Measurements from ENCODE around the gene HSPE1. TPM values are rescaled to one million over a fixed set of nuclear protein-coding genes. Genes with fewer than 3 reads are reported as not detected.

HSPE1 gene
- total and polyA plus RNA-seq, 2 of the 8 experiments (the other 6 are each of a cell fraction or from before 2014, with no cell fraction given) = 206 to 377 TPM

DNA sequence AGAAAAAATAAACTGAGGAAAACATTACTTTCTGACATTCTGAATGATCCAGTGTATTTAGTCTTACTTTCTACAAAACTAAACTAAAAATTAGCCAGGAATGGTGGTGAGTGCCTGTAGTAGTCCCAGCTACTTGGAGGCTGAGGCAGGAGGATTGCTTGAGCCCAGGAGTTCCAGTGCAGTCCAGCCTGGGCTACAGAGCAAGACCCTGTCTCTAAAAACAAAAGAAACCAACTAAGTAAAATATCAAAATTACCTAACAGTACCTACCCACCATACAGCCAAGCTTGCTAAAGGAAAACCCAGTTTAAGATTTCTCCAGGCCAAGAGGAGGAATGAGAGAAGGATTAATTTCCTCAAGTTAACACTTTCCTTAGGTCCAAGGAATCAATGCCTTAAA lies 3.5 kb upstream of the HSPE1 start:
- H2AFZ ChIP-seq (ENCODE audit: low read length) = no peak overlapping the region
- peaks cover 4% of the 10 kb centered on the region; the same call in 1 of the 2 replicates for H3K23me2 ChIP-seq (ENCODE audit: low read depth, low read length)
- H3K56ac ChIP-seq (replicated peaks; ENCODE audit: insufficient read length, low read depth, low read length) = no peak overlapping the region
- H3K23ac ChIP-seq (ENCODE audit: insufficient read length) = no peak overlapping the region
- no peak overlapping the region for H4K91ac ChIP-seq (replicated peaks; ENCODE audit: insufficient read length, low read length)
- H3K14ac ChIP-seq (ENCODE audit: insufficient read length) = no peak overlapping the region
- peak overlapping the region; percentile 61 to 66 for H3K4me2 ChIP-seq (ENCODE audit: insufficient read depth in 1 of 2, low read depth in 2 of 2, low read length in 2 of 2)
- no peak overlapping the region for H3K18ac ChIP-seq (ENCODE audit: extremely low read depth, low read length)
- ChIA-PET CTCF (ENCODE audit: partially characterized antibody) (interaction anchor here (0.6 to 0.9 kb wide), 2 partner anchors 47 to 283 kb away, joined by 3 to 4 read pairs; no protein-coding TSS in a partner anchor), POLR2A (ENCODE audit: partially characterized antibody) (interaction anchor here (0.7 to 15.2 kb wide), 12 partner anchors 8 to 132 kb away, joined by 3 to 270 read pairs (median 4); no protein-coding TSS in a partner anchor)
- no peak overlapping the region for H2BK15ac ChIP-seq (ENCODE audit: low read length)
- no peak overlapping the region for H4K5ac ChIP-seq (ENCODE audit: insufficient read length, low read depth, low read length)
- no peaks in the 10 kb centered on the region for H3K27me3 ChIP-seq (replicated peaks in 1 of 4; ENCODE audit: control insufficient read depth in 3 of 4, extremely low read depth in 1 of 4, insufficient read depth in 3 of 4, low read length in 3 of 4)
- no peak overlapping the region for H3K4ac ChIP-seq (replicated peaks; ENCODE audit: insufficient read length, low read depth, low read length)
- DNase-seq (ENCODE audit: low read depth in 1 of 2, low spot score in 2 of 2) (no peak), FAIRE-seq (no peak)
- H3K79me1 ChIP-seq (ENCODE audit: low read depth, low read length) = peaks cover 2% of the 10 kb centered on the region; the same call in 1 of the 2 replicates
- peaks cover 11 to 17% of the 10 kb centered on the region in 2 experiments for H4K20me1 ChIP-seq (replicated peaks in 1 of 2; ENCODE audit: control insufficient read depth in 1 of 2, insufficient read depth in 2 of 2, low read length in 2 of 2)
- H2BK12ac ChIP-seq (ENCODE audit: low read depth, low read length) = no peak overlapping the region
- peaks cover 26 to 76% (median 60%) of the 10 kb centered on the region in 4 experiments for H3K36me3 ChIP-seq (ENCODE audit: control insufficient read depth in 2 of 4, insufficient read depth in 4 of 4, low read length in 3 of 4)
- no peak overlapping the region for H2BK5ac ChIP-seq (ENCODE audit: low read depth, low read length)
- peak overlapping the region in 3 of 4 experiments; percentile 17 to 86 (median 26); a peak in 5 of 8 replicates for H3K4me3 ChIP-seq (ENCODE audit: extremely low read depth in 1 of 4, insufficient read depth in 2 of 4, low read depth in 3 of 4, low read length in 4 of 4)
- H2BK20ac ChIP-seq (ENCODE audit: low read length) = no peak overlapping the region
- H3K79me2 ChIP-seq (ENCODE audit: control insufficient read depth in 1 of 2, insufficient read depth in 2 of 2, low read length in 2 of 2) = peaks cover 44 to 78% of the 10 kb centered on the region in 2 experiments
- no peak overlapping the region for H2AK5ac ChIP-seq (ENCODE audit: low read depth, low read length)
- H2BK120ac ChIP-seq (replicated peaks; ENCODE audit: low read depth, low read length) = no peak overlapping the region
- H3K9ac ChIP-seq (replicated peaks in 1 of 4; ENCODE audit: extremely low read depth in 1 of 4, low read depth in 3 of 4, low read length in 3 of 4) = 0 out of 7 replicates have a peak overlapping the region, but pooled peaks of 1 of the 4 experiments have one; percentile 28
- no peak overlapping the region for H4K8ac ChIP-seq (ENCODE audit: extremely low read depth, insufficient read depth, low read length)
- H3K27ac ChIP-seq (ENCODE audit: low read depth, low read length) = no peak overlapping the region
- no peaks in the 10 kb centered on the region for H3K9me3 ChIP-seq (ENCODE audit: insufficient read depth in 2 of 2, low read depth in 1 of 2, low read length in 1 of 2)
- TF ChIP-seq RFX5 (IDR thresholded peaks at IDR 0.05; ENCODE audit: borderline replicate concordance, low read depth, low read length) = no peak
- peaks cover 0 to 5% (median 3%) of the 10 kb centered on the region in 4 experiments; a peak in 2 of 7 replicates for H3K4me1 ChIP-seq (replicated peaks in 1 of 4; ENCODE audit: control insufficient read depth in 3 of 4, insufficient read depth in 4 of 4, low read length in 3 of 4)
